ENCODE data around the gene SPP1.

SPP1 gene

GRCh38 chr4:87956501-87956900 lies 19.0 kb upstream of the SPP1 start:
- no peak for DNase-seq

DNA sequence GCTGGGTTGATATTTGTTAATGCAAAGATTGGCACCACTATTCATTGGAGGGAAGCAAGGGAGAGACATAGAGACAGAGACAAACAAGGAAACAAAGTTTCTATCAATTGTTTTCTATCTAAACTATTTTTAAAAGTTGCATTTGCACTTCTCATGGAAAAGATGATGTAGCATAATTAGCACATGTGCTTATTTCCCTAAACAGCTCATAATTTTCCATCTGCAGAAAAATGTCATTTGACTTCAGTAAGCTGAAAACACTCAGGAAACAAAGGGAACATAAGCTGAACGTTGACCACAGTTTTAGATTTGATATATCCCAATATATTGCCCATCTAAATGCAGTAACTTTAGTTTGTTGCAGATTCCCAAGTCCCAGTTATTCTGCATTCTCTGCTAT lies 18.5 kb upstream of the SPP1 start:
- DNase-seq: no peak

GRCh38 chr4:87961993-87962392 lies 13.5 kb upstream of the SPP1 start:
- no peak for DNase-seq

- DNase-seq: no peak
These were observed 12.9 kb upstream of the SPP1 start for GRCh38 chr4:87962398-87963146.

- DNase-seq: no peak
These were observed 10.0 kb upstream of the SPP1 start for GRCh38 chr4:87965501-87965975.

DNA sequence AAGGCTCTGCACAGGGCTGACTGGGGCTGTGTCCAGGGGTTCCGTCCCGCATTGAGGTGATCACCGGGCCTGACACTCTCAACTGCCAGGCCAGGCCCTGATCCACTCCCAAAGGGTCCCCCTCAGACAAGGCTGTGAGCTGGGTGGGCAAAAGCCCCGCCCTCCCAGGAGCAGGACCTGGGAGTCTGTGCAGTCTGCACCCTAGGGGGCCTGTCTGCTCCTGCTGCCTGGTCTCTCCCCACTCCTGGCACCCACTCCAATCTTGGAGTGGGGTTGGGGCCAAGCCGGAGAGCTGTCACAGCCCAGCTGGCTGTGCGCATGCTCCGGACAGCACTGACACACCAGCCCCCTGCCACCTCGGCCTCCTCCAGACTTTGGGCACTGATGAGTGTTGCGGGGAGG lies 9.4 kb upstream of the SPP1 start:
- DNase-seq: no peak

- DNase-seq: no peak
These were observed 8.3 kb upstream of the SPP1 start for GRCh38 chr4:87967193-87967592.

- DNase-seq: no peak
These were observed 5.4 kb upstream of the SPP1 start for GRCh38 chr4:87970121-87970520.

- no peak for DNase-seq
These were observed 3.6 kb upstream of the SPP1 start for GRCh38 chr4:87971866-87972265.

DNA sequence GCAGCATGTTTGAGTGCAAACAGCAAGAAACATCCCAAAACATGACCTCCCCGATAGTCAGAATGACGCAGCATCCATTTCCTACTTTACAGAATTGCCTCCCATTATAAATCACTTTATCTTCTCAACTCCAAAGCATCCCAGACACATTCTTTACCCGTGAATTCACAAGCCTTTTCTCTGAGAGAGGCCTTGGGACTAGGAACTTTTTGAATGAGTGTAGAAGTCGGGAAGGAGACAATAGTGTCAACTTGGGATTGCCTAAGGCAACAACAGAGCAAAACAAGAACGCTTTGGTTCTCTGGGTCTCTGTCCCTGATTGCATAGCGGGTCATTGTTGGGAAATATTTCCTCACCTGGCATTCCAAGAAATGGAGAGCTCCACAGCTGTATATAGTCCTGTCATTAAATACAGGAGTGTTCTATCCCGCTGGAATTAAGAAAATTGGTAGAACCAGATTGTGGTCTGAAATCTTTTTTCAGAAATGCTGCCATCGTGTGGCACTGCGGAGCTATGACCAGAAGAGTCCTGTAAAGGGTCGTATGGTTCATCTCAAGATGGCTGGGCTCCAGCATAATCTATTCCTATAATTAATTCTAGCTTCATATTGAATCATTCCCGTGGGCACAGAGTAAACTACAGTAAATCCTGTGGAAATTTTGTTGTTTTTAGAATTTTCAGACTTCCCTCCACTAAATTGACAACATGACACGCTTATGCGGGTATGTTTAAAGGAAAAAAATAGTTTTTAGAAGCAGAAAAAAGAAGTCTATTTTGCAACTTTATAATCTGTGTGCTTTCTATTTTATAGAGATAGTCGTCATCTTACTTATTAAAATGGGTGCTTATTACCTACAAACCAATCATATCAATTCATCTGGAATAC lies 2.0 kb upstream of the SPP1 start:
- DNase-seq: peak; percentile 12

DNA sequence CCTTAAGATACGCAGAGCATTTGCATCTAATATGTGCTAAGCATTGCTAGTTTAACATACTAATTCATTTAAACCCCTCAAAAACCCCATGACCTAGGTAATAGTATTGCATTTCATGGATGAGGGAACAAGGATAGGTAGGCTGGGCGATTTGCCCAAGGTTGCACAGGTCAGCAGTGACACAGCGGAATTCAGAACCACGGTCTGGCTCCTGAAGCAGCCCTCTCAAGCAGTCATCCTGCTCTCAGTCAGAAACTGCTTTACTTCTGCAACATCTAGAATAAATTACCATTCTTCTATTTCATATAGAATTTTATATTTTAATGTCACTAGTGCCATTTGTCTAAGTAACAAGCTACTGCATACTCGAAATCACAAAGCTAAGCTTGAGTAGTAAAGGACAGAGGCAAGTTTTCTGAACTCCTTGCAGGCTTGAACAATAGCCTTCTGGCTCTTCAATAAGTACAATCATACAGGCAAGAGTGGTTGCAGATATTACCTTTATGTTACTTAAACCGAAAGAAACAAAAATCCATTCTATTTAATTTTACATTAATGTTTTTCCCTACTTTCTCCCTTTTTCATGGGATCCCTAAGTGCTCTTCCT lies 555 bp upstream of the SPP1 start:
- DNase-seq: no peak

- no peak for DNase-seq
These were observed 2.2 kb downstream of the SPP1 start for GRCh38 chr4:87977521-87978278.

- DNase-seq: no peak
These were observed 3.2 kb downstream of the SPP1 start for GRCh38 chr4:87978681-87979080.

DNA sequence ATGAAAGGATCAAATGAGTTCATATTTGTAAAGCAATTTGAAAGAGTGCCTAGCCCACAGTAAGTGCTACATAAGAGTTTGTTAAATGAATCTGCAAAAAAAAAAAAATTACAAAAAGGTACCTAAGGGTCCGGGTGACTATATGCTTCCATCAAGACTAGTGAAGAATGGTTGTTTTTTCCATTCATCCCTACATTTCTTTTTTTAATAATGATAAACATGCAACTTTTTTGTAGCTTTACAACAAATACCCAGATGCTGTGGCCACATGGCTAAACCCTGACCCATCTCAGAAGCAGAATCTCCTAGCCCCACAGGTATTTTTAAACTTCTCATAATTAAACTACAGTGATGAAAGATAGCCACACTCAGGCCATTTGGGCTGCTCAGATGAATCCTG lies 4.3 kb downstream of the SPP1 start:
- no peak for DNase-seq

DNA sequence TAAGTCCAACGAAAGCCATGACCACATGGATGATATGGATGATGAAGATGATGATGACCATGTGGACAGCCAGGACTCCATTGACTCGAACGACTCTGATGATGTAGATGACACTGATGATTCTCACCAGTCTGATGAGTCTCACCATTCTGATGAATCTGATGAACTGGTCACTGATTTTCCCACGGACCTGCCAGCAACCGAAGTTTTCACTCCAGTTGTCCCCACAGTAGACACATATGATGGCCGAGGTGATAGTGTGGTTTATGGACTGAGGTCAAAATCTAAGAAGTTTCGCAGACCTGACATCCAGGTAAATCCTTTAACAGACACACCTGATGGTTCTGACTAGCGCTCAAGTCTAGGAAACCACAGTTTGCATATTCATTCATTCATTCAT lies 6.0 kb downstream of the SPP1 start:
- no peak for DNase-seq

DNA sequence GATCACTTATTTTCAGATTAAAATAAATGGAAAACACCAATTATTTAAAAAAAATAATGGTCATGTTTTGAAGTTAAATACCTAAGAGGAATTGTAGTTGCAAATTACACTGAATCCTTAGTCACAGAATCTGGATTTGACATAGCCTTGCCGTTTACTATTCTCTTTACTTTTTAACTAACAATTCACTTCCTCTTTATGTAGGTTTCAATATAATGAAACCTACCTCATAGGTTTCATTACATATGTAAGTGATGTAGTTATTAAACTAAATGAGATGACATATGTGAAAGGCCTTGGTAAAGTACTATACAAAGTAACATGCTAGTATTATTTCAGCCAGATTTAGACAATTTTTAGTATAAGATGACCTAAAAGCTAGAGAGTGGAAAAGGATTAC lies 6.5 kb downstream of the SPP1 start:
- DNase-seq: no peak

- no peak for DNase-seq
These were observed 7.0 kb downstream of the SPP1 start for GRCh38 chr4:87982446-87983010.

GRCh38 chr4:87983996-87984395 lies 8.5 kb downstream of the SPP1 start:
- no peak for DNase-seq

DNA sequence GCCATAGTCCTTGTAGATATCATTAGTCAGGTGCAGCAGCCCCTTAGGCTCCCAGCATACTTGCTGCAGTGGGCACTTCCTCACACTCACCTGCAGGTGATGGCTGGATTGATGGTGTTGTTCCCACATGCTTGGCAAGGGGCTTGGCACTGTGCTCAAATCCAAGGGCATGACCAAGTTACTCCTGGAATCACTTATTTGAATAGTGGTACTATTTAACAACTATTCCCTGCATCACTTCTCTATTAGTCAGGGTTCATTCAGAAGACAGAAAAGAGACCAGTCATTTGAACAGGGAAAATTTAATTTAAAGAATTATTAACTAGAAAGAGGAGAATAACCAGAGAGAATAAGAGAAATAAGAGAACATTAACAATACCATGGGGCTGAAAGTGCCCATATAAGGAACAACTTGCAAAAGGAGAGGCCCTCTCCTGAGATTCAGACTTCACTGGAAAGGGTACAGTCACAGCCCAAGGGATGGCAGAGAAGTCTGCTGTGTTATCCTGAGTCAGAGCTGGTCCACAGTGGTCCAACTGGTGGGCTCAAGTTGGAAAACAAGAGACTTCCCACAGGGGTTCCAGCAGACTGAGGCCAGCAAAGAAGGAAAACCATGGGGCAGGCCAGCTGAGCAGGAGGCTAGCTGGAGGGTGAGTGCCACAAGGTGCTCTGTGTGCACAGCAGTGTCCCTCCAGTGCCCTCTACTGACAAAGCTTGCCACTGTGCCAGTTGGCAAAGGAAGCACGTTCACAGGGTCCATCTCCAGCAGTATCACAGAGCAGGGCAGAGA lies 9.8 kb downstream of the SPP1 start:
- DNase-seq: no peak

GRCh38 chr4:87985887-87986200 lies 10.3 kb downstream of the SPP1 start:
- DNase-seq: no peak

DNA sequence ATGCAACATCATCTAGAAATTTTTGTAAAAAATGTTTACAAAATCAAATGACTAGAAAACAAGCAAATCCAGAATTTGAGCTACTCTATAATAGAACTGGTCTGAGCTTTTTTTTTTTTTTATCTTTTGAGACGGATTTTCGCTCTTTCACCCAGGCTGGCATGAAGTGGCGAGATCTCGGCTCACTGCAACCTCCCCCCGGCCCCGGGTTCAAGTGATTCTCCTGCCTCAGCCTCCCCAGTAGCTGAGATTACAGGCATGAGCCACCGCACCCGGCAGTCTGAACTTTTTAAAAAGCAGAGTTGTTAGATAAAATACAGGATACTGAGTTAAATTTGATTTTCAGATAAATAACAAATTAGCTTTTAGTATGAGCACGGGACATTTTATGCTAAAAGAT lies 11.0 kb downstream of the SPP1 start:
- no peak for DNase-seq

GRCh38 chr4:87989765-87990164 lies 14.3 kb downstream of the SPP1 start:
- DNase-seq: no peak
